NCI-H1436 (cell line): ENCODE results near the gene LYPD4.

Experiments
- DNase-seq: peaks from one replicate; lab custom pipeline; 2025; lab: John Stamatoyannopoulos, UW

LYPD4 gene

GRCh38 chr19:41872775-41873647, 28.5 kb upstream of the LYPD4 start:
- peak; percentile 23 for DNase-seq

GRCh38 chr19:41872384-41872774, 27.9 kb upstream of the LYPD4 start:
- no peak for DNase-seq

GRCh38 chr19:41871573-41872383, 27.3 kb upstream of the LYPD4 start:
- no peak for DNase-seq

- no peak for DNase-seq
Measured at GRCh38 chr19:41870401-41870873, 26.0 kb upstream of the LYPD4 start.

- DNase-seq = peak; percentile 69
Measured at GRCh38 chr19:41869374-41869955, 25.0 kb upstream of the LYPD4 start.

GRCh38 chr19:41868989-41869300, 24.5 kb upstream of the LYPD4 start:
- no peak for DNase-seq

- DNase-seq = no peak
Measured at GRCh38 chr19:41868120-41868988, 23.9 kb upstream of the LYPD4 start.

- DNase-seq = no peak
Measured at GRCh38 chr19:41866284-41866683, 21.8 kb upstream of the LYPD4 start.

- DNase-seq = no peak
Measured at GRCh38 chr19:41864374-41864773, 19.9 kb upstream of the LYPD4 start.

GRCh38 chr19:41863209-41863931, 18.9 kb upstream of the LYPD4 start:
- no peak for DNase-seq

GRCh38 chr19:41862445-41862986, 18.0 kb upstream of the LYPD4 start:
- DNase-seq = no peak

GRCh38 chr19:41861846-41862245, 17.4 kb upstream of the LYPD4 start:
- no peak for DNase-seq

GRCh38 chr19:41861116-41861768, 16.8 kb upstream of the LYPD4 start:
- no peak for DNase-seq

- no peak for DNase-seq
Measured at GRCh38 chr19:41860419-41861115, 16.1 kb upstream of the LYPD4 start.

GRCh38 chr19:41859618-41860418, 15.3 kb upstream of the LYPD4 start, which contains the start of gene RPS19:
Gene RPS19 (plus strand): TSS chr19:41860255. CDS start chr19:41860775, 520 bp downstream.
- peak; percentile 98 for DNase-seq

GRCh38 chr19:41859213-41859617, 14.7 kb upstream of the LYPD4 start:
- no peak for DNase-seq

- DNase-seq = no peak
Measured at GRCh38 chr19:41853768-41854167, 9.3 kb upstream of the LYPD4 start.

GRCh38 chr19:41853344-41853743, 8.9 kb upstream of the LYPD4 start:
- DNase-seq = no peak

- DNase-seq = no peak
Measured at GRCh38 chr19:41851456-41851855, 7.0 kb upstream of the LYPD4 start.
